ENCODE data around the gene ESR2. TPM values are rescaled to one million over a fixed set of nuclear protein-coding genes. Genes with fewer than 3 reads are reported as not detected.

The ESR2 gene
- total RNA-seq, 4 donors from 2014 or later, result 0.51 TPM; not detected in 3

DNA sequence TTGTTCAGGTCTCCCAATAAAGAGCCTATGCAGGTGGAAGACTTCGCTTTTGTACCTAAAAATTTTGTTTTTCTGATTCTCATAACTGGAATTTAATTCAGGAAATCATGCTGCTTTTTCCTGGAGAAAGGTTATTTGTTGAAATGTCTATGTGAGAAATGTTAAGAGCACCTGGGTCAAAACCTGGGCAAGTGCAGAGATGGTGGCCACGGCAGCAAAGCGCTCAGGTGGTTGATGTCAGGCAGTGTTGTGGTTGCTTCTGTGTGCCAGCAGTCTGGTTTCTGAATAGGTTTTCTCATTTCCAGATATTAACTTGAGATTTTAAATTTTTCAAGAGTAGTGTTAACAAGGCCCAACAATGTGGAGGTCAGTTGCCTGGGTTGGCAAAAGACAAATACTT is 96.2 kb downstream of the ESR2 start:
- TF ChIP-seq, protein P1, sequence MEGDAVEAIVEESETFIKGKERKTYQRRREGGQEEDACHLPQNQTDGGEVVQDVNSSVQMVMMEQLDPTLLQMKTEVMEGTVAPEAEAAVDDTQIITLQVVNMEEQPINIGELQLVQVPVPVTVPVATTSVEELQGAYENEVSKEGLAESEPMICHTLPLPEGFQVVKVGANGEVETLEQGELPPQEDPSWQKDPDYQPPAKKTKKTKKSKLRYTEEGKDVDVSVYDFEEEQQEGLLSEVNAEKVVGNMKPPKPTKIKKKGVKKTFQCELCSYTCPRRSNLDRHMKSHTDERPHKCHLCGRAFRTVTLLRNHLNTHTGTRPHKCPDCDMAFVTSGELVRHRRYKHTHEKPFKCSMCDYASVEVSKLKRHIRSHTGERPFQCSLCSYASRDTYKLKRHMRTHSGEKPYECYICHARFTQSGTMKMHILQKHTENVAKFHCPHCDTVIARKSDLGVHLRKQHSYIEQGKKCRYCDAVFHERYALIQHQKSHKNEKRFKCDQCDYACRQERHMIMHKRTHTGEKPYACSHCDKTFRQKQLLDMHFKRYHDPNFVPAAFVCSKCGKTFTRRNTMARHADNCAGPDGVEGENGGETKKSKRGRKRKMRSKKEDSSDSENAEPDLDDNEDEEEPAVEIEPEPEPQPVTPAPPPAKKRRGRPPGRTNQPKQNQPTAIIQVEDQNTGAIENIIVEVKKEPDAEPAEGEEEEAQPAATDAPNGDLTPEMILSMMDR (IDR thresholded peaks at IDR 0.05 in 4 of 5, conservative IDR thresholded peaks at IDR 0.05 in 1 of 5), result no peak
- TF ChIP-seq POLR2A (IDR thresholded peaks at IDR 0.05), result no peak
- in situ Hi-C loops (cut with MboI; ENCODE audit: low sequenced_read_pairs in 4 of 4) (no loop called here), intact Hi-C loops (cut with DNase I; ENCODE audit: low total_unique reads) (no loop called here)
- no peaks in the 10 kb centered on the region for H3K27me3 ChIP-seq
- H3K4me3 ChIP-seq, result no peak overlapping the region
- peak overlapping the region; percentile 9 to 71 (median 64) for H3K27ac ChIP-seq
- no peak for ATAC-seq
- DNase-seq, result no peak
- peaks cover 34 to 38% of the 10 kb centered on the region in 2 donors for H3K4me1 ChIP-seq
- H3K36me3 ChIP-seq, result peaks cover 0 to 6% of the 10 kb centered on the region in 2 donors
- H3K9me3 ChIP-seq, result no peaks in the 10 kb centered on the region

DNA sequence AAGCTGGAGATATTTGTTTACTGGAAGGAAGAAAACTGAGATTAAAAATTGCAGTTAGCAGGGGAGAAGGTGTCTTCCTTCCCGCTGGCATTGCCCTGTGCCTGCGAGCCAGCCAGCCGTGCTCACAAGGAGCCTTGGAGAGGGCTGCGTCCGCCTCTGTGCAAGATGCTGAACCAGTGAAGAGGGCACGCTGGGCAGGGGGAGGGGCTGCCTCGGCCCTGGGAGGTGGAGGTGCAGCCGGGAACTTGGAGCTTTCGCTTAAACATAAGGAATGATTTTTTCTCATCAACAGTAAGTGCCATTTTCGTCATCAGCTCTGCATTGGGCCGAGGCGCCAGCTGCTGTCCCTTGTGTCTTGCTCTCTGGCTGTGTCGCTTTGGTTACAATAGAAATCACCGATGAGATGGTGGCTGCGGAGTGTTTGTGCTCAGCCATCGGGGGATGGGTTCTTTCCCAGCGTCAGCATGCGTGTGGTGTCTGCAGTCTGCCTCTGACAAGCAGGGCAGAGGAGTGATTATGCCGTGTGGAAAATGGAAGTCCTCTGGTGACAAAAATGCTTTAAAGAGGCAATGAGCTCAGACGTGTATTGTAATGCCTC is 97.3 kb downstream of the ESR2 start:
- ATAC-seq (peak; percentile 45 to 65), DNase-seq (peak in 1 of 2 donors; percentile 50)
- peak overlapping the region in 3 of 4 donors; percentile 38 to 41 (median 41) for H3K4me3 ChIP-seq
- peaks cover 0 to 8% of the 10 kb centered on the region in 2 donors for H3K36me3 ChIP-seq
- in situ Hi-C loops (cut with MboI; ENCODE audit: low sequenced_read_pairs in 4 of 4), result no loop called here
- intact Hi-C loops (cut with DNase I; ENCODE audit: low total_unique reads), result no loop called here
- TF ChIP-seq POLR2A (IDR thresholded peaks at IDR 0.05), result no peak
- TF ChIP-seq, protein P1 (IDR thresholded peaks at IDR 0.05 in 4 of 5, conservative IDR thresholded peaks at IDR 0.05 in 1 of 5), result no peak
- no peaks in the 10 kb centered on the region for H3K27me3 ChIP-seq
- H3K27ac ChIP-seq, result peak overlapping the region; percentile 4 to 71 (median 64)
- H3K9me3 ChIP-seq, result no peaks in the 10 kb centered on the region
- H3K4me1 ChIP-seq, result peaks cover 34 to 38% of the 10 kb centered on the region in 2 donors

DNA sequence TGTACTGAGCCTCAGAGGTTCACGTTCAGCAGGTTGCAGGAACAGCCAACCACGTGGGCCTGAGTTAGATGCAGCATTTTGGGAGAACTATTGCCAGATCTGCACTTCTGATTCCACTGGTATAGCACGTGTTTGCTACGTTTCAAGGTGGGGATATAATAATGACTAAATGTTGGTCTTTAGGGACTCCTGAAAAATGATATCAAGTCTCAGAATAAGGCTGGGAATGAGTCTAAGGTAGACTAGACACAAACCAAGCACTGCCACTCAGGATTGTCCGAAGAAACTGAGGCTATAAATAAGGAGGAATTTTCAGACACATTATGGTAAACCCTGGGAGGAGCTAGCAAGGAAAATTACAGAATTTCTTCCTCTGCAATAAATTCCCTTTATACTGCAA is 98.1 kb downstream of the ESR2 start:
- DNase-seq (no peak), ATAC-seq (no peak)
- Histone ChIP-seq H3K27me3 (no peaks in the 10 kb centered on the region), H3K36me3 (peaks cover 0 to 14% of the 10 kb centered on the region in 2 donors), H3K9me3 (no peaks in the 10 kb centered on the region), H3K4me1 (peaks cover 34 to 38% of the 10 kb centered on the region in 2 donors), H3K4me3 (no peak overlapping the region), H3K27ac (peak overlapping the region in 3 of 4 donors; percentile 44 to 64 (median 63))
- in situ Hi-C loops (cut with MboI; ENCODE audit: low sequenced_read_pairs in 4 of 4), result no loop called here
- no peak for TF ChIP-seq POLR2A (IDR thresholded peaks at IDR 0.05)
- TF ChIP-seq, protein P1 (IDR thresholded peaks at IDR 0.05 in 4 of 5, conservative IDR thresholded peaks at IDR 0.05 in 1 of 5), result no peak
- intact Hi-C loops (cut with DNase I; ENCODE audit: low total_unique reads), result no loop called here

DNA sequence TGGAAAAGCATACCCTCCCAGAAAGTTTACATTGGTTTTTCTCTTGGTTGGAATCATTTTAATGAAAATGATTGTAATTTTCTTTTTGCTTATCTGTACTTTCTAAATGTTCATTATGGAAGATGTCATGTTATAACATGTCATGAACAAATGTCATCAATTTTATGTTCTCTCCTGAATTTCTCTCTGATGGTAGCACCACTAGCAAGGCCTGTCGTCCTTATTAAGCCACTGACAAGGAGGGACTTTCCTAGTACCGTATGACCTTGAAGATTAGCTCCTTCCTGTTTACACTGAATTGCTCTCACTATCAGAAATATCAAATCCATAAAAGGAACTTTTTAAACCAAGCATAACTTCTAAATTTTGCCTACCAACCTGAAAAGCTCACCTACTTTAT is 99.0 kb downstream of the ESR2 start:
- Histone ChIP-seq H3K4me1 (peaks cover 28 to 30% of the 10 kb centered on the region in 2 donors), H3K27me3 (no peaks in the 10 kb centered on the region), H3K27ac (peak overlapping the region; percentile 31 to 64 (median 54)), H3K9me3 (no peaks in the 10 kb centered on the region), H3K4me3 (no peak overlapping the region), H3K36me3 (peaks cover 0 to 22% of the 10 kb centered on the region in 2 donors)
- intact Hi-C loops (cut with DNase I; ENCODE audit: low total_unique reads), result no loop called here
- DNase-seq (no peak), ATAC-seq (no peak)
- in situ Hi-C loops (cut with MboI; ENCODE audit: low sequenced_read_pairs in 4 of 4), result no loop called here
- TF ChIP-seq, protein P1 (IDR thresholded peaks at IDR 0.05 in 4 of 5, conservative IDR thresholded peaks at IDR 0.05 in 1 of 5), result no peak
- TF ChIP-seq POLR2A (IDR thresholded peaks at IDR 0.05), result no peak
